GM21619 (cell line): ENCODE results near the gene EHMT1.

Experiments used
- ATAC-seq: cut with Tn5 transposase; IDR thresholded peaks from one replicate; pipeline ENCODE4 v1.9.1; 2021; ENCODE audit not compliant: unreplicated experiment

Gene EHMT1

GRCh38 chr9:137618105-137619067 is at the start of gene EHMT1:
Gene EHMT1, plus strand, starts transcription at chr9:137619005. Its CDS starts 24 bp downstream, at chr9:137619029.
- peak; percentile 57 for ATAC-seq

- no peak for ATAC-seq
Measured at GRCh38 chr9:137569609-137570203, 49.1 kb upstream of the EHMT1 start.

- no peak for ATAC-seq
Measured at GRCh38 chr9:137570566-137570965, 48.2 kb upstream of the EHMT1 start.

GRCh38 chr9:137574192-137574591 is 44.6 kb upstream of the EHMT1 start:
- ATAC-seq = no peak

GRCh38 chr9:137575364-137575715 is 43.5 kb upstream of the EHMT1 start:
- no peak for ATAC-seq

GRCh38 chr9:137575716-137576411 is 42.9 kb upstream of the EHMT1 start:
- ATAC-seq = no peak

- peak; percentile 86 for ATAC-seq
Measured at GRCh38 chr9:137578518-137579258, 40.1 kb upstream of the EHMT1 start, which contains the start of gene DPH7. Gene DPH7, minus strand, starts transcription at chr9:137578925. Its CDS starts 148 bp downstream, at chr9:137578777.

- ATAC-seq = no peak
Measured at GRCh38 chr9:137579259-137579604, 39.6 kb upstream of the EHMT1 start.

- ATAC-seq = no peak
Measured at GRCh38 chr9:137580209-137580953, 38.4 kb upstream of the EHMT1 start.

- ATAC-seq = no peak
Measured at GRCh38 chr9:137580954-137581322, 37.9 kb upstream of the EHMT1 start.

- no peak for ATAC-seq
Measured at GRCh38 chr9:137581361-137582285, 37.2 kb upstream of the EHMT1 start.

GRCh38 chr9:137582286-137582860 is 36.4 kb upstream of the EHMT1 start:
- no peak for ATAC-seq

GRCh38 chr9:137583347-137583746 is 35.5 kb upstream of the EHMT1 start:
- no peak for ATAC-seq

- no peak for ATAC-seq
Measured at GRCh38 chr9:137583957-137584356, 34.8 kb upstream of the EHMT1 start.

- ATAC-seq = no peak
Measured at GRCh38 chr9:137586854-137587253, 32.0 kb upstream of the EHMT1 start.

- ATAC-seq = no peak
Measured at GRCh38 chr9:137588311-137588710, 30.5 kb upstream of the EHMT1 start.

- ATAC-seq = no peak
Measured at GRCh38 chr9:137588891-137589290, 29.9 kb upstream of the EHMT1 start.

- peak; percentile 11 for ATAC-seq
Measured at GRCh38 chr9:137589441-137590122, 29.2 kb upstream of the EHMT1 start.
